ENCODE results near the gene BRIX1.
"Not testable (repeated sequence)": the region's sequence is repeated elsewhere in the genome, so short reads cannot be mapped to it uniquely, and the experiment has no call there.

The BRIX1 gene

DNA sequence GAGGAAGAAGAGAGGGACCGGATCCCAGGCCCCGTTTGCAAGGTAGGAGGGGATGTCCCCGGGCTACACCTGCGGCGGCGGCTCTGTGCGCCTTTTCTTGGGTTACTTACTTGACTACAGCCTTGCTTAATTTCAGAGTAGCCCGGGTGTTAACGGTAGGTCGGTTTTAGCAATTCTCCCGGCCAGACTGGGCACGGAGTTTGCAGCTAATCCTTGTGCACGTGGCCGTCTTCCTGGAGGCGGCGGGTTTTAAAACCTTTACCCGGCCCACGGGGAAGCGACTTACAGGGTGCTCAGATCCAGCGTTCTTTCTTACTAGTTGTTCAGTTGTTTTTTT, 313 bp downstream of the BRIX1 start:
- DNase-seq = no peak

DNA sequence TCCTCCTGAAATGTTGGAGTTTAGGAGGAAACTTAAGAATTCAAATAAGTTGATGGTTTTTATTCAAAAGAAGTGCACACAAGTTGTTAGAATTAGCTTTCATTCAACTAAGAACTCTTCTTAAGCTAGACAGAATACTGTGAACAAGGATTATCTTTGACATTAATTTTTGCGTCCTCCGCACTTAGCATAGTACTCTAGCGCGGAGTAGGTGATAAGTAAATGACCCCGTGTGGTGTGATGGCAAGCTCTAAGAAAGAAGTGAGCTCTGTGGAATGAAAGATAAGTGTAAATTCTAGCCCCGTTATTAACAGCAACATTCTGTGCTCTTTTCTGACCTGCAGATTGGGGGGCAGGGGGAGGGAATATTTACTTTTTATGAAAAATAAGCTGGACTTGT, 1.0 kb downstream of the BRIX1 start:
- DNase-seq = no peak

DNA sequence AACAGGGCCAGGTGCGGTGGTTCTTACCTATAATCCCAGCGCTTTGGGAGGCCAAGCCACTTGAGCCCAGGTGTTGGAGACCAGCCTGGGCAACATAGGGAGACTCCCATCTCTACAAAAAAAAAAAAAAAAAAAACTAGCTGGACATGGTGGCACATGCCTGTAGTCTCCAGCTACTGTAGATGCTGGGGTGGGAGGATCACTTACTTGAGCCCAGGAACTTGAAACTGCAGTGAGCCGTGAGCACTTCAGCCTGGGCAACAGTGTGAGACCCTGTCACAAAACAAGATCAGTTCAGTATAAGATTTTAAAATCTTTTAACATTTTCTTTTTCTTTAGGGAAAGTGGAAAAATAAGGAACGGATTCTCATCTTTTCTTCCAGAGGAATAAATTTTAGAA, 2.5 kb downstream of the BRIX1 start:
- no peak for DNase-seq

DNA sequence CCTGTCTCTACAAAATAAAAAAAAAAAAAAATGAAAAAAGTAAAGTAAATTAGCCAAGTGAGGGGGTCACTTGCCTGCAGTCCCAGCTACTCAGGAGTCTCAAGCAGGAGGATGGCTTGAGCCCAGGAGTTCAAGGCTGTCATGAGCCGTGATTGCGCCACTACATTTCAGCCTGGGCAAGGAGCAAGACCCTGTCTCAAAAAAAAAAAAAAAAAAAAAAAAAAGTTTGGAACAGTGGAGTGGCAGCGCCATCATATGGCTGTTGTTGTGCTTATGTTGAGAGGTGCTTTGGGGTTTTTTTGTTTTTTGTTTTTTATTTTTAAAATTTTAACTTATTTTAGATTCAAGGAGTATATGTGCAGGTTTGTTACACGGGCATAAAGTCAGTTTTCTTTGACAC, 3.6 kb downstream of the BRIX1 start:
- no peak for DNase-seq

DNA sequence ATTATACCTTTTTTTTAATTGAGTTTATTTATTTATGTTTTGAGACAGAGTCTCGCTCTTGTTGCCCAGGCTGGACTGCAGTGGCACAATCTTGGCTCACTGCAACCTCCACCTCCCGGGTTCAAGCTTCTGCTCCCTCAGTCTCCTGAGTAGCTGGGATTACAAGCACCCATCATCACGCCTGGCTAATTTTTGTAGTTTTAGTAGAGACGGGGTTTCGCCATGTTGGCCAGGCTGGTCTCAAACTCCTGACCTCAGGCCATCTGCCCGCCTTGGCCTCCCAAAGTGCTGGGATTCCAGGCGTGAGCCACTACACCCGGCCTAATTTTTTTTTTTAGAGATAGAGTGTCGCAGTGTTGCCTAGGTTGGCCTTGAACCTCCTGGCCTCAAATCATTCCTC, 7.7 kb downstream of the BRIX1 start:
- not testable (repeated sequence) for DNase-seq

DNA sequence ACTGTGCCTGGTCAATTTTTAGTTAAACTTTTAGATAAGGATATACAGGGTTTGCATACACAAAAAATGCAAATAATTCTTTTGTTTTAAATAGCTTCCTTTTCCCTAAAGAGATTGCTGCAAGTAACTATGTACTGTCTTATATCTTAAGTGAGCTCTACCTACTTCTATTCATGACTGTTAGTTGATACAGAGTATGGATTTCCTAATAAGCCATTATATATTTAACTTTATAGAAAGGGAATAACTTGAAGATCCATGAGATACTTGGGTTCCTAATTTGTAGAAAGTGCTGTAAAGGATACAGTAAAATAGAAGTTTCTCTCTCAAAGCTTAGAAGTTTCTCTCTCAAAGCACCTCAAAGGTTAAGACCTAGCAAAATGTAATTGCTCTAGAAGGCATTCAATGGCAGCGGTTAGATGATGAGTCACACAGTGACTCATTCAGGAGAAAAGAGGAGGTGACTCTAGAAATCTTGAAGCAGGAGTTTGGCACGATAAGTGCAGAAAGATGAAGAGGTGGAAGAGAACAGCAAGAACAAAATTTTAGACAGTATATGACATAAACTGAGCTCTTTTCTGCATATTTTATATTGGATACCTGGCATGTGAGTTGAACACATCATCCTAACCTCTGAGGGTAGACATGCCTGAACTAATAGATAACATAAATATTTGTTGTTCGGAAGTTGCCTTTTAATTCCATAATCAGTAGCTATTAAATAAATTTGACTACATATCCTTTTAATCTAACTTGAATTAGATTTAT, 8.4 kb downstream of the BRIX1 start:
- no peak for DNase-seq

DNA sequence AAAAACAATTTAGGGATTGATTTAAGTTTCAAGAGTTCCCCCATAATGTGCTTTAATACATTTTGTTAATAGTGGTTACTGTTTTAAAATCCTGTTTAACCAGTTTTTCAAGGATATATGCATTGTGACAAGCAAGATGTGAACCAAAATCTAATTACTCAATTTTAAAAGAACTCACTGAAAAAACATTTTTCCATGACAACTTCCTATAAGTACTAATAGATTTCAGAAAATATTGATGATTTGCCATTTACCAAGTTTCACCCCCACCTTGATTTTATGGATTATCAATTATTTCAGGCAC, 8.9 kb downstream of the BRIX1 start:
- DNase-seq = no peak

DNA sequence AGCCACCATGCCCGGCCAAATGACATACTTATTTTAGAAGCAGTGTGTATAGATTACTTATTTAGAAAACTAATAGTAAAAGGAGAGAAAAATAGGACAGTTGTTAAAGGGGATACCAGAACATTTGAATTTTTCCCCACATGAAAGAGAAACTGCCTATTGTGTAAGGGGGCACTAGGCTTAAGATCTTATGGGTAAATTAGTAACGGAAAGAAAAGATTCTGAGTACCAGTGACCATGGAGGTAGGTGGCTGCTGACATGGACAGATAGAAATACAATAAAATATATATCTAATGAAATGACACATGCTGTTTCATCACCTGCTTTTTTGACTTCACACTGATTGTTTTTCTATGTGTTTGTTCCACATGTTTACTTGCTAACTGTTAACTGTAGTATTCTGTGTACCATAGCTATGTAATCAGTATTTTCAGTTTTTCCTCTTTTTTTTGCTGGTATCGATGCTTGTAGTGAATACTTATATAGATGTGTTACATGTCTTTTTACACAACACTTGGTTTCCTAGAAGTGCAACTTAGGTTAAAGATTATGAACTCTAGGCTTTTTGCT, 10.9 kb downstream of the BRIX1 start:
- no peak for DNase-seq

DNA sequence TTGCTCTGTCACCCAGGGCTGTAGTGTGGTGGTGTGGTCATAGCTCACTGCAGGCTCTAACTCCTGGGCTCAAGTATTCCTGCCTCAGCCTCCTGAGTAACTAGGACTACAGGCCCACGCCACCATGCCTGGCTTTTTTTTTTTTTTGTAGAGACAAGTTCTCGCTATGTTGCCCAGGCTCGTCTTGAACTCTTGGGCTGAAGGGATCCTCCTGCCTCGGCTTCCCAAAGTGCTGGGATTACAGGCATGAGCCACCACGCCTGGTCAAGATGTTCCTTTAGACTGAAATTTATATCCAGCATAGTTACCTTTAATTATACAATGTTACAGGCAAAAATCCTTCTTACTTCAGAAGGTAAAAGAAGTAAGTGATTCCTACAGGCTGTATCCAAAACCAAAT, 12.3 kb downstream of the BRIX1 start:
- DNase-seq = no peak

DNA sequence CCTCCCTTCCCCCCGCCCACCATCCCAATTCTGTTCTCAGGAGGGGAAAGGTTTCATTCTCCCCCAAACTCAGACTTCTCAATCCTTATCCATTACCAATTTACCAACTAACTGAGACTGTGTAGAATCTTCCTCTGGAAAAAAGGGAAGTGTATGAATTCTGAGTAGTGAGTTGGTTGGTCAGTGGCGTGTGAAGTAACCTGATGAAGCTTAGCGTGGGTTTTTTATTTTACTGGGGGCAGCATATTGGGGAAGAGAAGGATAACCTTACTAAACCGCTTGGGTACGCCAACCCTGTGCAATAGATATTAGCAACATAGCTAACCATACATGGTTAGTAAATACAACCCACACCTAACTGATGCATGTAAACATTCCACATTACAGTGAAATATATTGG, 12.8 kb downstream of the BRIX1 start:
- DNase-seq = no peak

DNA sequence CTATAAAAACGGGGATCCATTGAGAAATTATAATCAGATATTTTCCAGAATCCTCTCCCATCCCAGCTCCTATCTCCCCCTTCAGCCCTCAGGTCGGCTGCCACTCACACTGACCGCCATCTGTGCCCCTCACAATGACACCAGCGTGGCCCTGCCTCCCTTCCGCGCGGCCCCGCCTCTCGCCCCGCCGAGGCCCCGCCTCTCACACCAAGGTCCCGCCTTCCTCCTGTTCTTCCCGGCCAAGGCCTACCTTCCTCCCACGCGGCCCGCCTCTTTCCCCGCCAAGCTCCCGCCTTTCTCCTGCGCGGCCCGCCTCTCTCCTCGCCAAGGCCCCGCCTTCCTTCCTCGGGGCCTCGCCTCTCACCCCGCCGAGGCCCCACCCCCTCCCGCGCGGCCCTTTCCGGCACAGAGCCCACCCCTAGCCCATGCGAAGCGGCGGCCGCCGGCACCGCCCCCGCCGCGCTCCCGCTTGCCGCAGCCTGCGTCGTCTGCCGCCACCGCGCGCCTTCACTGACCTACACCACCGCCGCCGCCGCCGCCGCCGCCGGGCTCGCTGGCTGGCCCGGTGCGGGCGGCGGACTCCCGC, 13.7 kb downstream of the BRIX1 start, which contains the start of gene DNAJC21:
Gene DNAJC21, plus strand, starts transcription at position 426 of the 586 bp plus-strand sequence. CDS start 261 bp downstream, outside the sequence.
- DNase-seq = peak; percentile 98

DNA sequence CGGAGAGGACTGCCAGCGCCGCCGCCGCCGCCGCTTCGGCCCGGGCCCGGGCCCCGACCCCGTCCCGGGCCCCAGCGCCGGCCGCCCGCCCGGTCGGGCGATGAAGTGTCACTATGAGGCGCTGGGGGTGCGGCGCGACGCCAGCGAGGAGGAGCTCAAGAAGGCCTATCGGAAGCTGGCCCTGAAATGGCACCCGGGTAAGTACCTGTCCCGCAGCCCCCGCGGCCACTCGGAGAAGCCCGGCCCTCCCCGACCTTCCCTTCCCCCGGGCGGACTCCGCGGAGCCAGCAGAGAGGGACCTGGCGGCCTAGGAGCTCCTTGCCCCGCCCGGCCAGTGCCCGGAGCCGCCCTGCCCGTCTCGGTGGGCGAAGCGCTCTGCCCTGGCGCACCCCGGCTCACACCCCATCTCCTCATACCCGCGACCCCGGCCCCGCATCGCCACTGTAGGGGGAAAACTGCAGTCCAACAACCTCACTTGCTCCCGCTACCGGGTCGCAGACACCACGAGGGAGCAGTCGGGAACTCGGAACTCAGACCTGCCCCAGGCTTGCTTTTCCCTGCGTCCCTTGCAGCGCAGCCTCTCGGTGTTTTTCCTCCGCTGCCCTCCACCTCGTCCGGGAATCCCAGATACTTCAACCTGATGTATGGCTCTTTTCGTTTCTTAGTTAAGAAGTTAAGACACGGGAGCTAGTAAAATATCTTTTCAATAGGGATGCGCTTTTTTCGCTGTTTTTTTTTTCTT, 14.4 kb downstream of the BRIX1 start:
- peak; percentile 86 for DNase-seq

DNA sequence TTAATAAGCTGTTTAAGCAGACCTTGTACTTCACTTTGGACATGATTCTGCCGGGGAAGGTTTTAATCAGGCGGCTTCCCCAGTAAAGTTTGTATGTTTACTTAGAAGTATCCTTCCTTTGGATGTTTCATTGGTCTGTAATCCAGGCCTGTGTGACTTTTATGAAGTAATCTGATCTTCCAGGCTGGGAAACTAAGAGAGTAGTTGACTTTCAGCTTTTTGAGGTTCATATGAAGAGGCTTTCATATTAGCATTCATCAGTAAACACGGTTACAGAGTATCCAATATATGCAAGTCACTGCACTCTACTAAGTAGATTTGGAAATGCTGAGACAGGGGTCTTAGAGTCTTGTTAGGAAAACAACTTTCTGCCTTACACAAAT, 14.9 kb downstream of the BRIX1 start:
- DNase-seq = no peak

DNA sequence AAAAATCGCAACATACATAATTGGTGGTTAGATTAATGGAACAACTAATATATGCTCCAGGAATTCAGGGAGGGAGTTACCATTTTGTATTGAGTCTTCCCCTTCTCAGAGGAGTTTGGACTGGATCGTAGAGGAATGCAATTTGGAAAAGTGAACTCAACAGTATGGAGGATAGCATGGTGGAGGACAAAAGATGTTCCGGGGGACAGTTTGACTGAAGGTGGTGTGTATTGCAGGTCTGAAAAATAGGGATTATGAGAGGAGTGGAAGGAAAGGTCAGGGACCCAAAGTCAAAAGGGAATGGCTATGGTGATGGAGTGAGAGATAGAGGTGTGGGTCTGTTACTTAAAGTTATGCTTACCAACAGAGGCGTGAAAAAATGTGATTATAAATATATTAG, 15.4 kb downstream of the BRIX1 start:
- no peak for DNase-seq

DNA sequence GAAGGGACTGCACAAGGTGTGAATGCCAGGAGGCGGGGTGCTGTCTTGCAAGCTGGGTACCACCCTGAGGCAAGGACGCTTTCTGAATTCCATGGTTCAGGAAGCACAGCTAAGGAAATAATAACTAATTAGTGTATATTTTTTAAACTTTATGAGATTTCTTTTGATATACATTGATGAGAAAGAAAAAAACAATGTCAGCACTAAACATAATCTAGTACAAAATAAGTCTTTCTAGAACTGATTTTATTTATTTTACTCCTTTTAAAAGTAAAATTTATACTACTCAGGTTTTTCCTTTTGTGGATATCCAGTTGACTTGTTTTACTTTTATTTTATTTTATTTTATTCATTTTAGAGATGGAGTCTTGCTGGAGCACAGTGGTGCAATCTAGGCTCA, 17.4 kb downstream of the BRIX1 start:
- DNase-seq = no peak

DNA sequence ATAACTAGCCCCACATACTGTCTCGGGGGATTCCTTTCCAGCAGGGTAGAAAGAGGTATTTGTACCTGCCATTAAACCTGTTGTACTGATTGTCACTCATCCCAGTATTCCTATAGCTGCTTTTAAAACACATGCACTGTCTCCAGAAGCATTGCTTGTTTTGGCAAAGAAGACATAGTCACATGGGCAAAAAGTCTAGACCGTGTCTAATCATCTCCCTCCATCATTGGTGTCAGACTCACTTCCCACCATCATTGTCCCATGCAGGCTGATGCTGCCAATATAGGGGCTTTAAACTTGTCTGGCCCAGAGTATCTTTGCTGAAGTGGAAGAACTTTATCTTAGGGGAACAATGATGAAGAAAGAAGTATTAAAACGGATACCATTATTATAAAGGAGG, 26.4 kb downstream of the BRIX1 start:
- no peak for DNase-seq

DNA sequence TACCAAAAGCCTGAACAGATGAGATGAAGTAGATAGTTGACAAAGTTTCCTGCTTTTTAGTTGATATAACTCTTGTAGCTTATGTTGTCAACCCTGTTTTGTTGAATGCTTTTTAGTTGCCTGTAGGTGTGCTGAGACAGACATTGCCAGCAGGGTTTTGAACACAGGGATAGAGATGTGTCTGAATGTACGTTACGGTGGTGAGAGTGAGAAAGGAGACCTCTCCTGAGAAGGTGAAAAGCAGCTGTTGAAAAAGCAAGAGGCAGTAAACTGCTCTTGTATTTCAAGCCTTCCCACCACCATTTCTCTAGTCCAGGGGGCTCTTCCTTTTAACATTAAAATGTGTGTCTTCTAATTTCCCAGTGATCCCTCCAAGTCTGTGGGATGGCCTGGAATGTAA, 28.5 kb downstream of the BRIX1 start:
- DNase-seq = no peak

DNA sequence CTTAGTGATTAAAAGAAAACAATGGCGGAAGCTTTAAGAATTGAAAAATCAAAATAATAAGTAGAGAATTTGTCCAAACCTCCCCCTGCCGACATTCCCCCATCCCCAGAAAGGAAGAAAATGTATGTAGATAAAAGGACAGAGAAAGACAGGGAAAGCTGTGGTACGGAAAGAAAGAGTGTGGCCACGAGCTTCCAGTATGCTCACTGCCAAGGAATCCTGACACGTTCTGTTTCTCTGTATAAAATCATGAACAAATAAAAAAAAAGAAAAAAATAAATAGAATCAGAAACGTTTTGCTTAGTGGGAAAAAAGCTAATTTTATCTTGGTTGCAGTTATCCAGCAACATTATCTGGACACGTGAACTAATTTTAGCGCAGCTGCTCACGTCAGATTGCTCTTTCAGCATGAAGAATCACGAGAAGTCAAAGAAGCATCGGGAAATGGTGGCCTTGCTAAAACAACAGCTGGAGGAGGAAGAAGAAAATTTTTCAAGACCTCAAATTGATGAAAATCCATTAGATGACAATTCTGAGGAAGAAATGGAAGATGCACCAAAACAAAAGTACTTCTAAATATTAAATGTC, 29.0 kb downstream of the BRIX1 start:
- DNase-seq = no peak

DNA sequence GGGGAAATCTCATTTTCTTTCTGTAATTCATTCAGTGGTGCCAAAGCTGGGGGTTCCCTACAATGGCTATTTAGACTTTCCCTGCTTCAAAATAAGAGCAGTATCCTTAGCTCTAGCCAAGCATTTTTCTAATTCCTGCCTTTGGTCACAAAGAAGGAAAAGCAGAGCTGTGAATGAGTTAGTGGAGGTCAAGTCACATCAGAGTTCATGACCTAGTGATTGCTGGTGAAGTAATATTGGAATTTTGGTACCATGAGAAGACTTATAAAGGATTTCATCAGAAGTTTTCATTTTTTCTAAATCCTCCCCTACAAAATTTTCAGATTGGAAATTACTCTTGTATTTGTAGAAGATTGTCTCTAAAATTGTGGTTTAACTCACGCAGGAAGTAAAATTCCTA, 41.8 kb downstream of the BRIX1 start:
- no peak for DNase-seq

DNA sequence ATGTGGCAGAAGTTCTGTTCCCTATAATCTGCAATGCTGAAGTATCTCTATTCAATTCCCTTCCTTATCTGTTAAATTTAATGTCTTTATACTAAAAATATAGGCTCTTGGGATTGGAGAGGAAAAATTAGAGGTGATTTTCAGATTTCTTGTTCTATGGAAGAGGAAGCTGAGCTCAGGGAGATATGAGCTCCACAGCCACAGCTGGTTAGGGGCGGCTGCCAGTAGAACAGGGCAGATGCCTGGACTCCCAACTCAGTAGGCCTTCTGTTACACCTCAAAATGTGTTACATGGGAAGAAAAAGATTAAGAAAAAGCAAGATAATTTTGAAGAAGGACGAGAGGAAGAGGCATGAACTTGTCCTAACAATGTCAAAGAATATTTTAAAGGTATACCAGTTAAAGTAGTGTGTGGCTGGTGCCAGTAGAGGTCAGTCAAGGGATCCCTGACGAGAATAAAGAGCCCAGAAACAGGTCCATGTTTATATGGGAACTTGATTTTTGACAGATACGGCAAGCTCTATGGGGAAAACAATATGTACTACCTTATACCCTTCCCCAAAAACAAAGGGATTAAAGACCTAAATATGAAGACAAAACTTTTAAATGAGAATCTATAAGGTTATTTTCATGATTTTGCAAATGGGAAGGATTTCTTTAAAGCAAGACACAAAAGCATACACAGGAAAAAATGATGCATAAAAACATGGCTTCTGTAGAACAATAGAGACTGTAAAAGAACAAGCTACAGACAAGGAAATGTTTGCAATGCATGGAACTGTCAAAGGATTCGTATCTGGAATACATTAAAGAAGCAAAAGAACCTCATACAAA, 42.6 kb downstream of the BRIX1 start:
- DNase-seq = peak; percentile 5

DNA sequence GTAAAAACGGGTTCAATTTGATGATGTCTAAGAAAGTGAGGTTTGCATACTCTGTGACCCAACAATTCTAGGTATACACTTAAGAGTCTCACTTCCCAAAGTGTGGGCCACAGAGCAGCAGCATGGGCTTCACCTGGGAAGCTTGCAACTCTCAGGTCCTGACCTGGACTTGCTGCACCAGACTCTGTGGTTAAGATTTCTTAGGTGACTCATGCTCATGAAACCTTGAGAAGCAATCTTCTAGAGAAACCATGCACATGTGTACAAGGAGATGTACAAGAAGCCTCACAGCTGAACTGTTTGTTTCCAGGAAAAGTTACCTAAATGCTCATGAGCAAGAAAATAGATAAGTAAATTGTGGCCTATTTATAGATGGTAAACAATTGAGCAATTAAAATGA, 43.8 kb downstream of the BRIX1 start:
- DNase-seq = no peak

DNA sequence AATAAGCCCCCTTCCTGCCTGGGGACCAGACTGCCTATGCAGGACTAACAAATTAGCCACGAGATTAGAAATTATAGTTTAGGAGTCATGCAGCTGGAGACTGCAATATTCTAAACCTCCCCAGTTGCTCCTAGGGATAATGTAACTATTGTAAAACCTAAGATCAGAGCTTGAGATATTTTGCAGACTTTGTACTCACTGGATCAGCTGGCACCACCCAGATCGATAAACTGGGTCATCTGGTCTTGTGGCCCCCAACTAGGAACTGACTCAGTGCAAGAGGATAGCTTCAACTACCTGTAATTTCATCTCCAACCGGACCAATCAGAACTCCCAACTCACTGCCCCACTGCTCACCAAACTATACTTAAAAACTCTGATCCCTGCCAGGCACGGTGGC, 52.0 kb downstream of the BRIX1 start:
- no peak for DNase-seq

DNA sequence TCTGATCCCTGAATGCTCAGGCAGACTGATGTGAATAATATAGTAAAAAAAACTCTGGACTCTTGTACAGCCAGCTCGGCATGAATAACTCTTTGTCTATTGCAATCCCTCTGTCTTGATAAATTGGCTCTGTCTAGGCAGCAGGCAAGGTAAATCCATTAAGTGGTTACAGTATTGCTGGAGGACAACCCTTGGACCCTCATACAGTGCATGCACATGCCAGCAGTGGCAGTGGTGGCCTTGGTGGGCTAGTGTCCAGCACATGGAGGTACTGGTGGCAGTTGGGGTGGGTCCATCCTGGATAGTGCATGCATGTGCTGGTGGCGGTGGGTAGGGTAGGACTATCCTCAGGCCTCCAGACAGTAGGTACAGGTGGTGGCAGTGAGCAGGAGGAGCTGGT, 52.7 kb downstream of the BRIX1 start:
- no peak for DNase-seq

All from CD4-positive, alpha-beta T cell treated with Interleukin-10 for 1 hour (primary cell).